Coronary artery (tissue), 2 donors: ENCODE results near the gene SOCS3.

Experiments used
- DNase-seq: peaks from one replicate; pipeline ENCODE4 v3.0.0-alpha.2; 2017; ENCODE audit warnings: low spot score
- H3K27ac ChIP-seq, 2 donors: fragments of 200-600 bp; sonication (generic); one replicate each; pipeline ENCODE4 v1.5.1; 2016 to 2019
- H3K4me3 ChIP-seq: fragments of 200-600 bp; sonication (generic); 2 replicates; pipeline ENCODE4 v1.5.1; 2016; ENCODE audit warnings: mild to moderate bottlenecking, moderate library complexity
- TF ChIP-seq, protein P1 (sequence below): fragments of 200-600 bp; sonication (generic); IDR thresholded peaks from one replicate; pipeline ENCODE4 v1.5.1; 2019; ENCODE audit warnings: antibody characterized with exemption

SOCS3 gene

DNA sequence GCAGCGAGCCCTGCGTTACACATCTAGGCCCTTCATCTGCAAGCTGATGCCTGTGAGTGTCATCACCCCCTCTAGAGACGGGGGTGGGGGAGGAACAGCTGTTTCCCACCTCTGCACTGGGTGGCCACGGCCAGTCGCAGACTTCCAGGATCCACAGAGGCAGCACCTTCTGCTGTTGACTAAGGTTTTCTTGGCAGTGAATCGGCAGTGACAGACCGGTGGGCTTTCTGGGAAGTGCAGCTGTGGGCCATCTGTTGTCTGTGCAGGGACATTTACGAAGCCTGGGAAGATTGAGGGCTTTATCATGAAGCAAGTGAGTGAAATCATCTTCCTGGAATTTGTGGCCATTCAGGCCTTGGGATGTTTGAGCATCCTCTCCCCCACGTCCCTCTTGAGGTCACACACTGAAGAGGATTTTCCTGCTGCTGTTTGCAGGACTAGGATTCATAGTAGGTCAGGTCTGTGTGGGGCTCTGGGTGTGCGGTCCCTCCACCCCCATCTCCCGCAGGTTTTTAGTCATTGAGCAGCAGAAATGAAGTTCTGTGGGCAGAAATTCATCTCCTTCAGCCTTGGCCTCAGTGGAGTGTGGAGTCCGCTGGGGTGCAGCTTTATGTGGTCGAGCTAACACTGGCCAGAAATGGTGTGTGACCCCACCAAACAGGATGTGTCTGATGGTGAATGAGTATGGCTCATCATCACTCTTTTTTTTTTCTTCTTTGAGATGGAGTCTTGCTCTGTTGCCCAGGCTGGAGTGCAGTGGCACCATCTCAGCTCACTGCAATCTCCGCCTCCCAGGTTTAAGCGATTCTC is 30.6 kb upstream of the SOCS3 start:
- DNase-seq = no peak
- no peak overlapping the region for H3K4me3 ChIP-seq
- TF ChIP-seq, protein P1, sequence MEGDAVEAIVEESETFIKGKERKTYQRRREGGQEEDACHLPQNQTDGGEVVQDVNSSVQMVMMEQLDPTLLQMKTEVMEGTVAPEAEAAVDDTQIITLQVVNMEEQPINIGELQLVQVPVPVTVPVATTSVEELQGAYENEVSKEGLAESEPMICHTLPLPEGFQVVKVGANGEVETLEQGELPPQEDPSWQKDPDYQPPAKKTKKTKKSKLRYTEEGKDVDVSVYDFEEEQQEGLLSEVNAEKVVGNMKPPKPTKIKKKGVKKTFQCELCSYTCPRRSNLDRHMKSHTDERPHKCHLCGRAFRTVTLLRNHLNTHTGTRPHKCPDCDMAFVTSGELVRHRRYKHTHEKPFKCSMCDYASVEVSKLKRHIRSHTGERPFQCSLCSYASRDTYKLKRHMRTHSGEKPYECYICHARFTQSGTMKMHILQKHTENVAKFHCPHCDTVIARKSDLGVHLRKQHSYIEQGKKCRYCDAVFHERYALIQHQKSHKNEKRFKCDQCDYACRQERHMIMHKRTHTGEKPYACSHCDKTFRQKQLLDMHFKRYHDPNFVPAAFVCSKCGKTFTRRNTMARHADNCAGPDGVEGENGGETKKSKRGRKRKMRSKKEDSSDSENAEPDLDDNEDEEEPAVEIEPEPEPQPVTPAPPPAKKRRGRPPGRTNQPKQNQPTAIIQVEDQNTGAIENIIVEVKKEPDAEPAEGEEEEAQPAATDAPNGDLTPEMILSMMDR = no peak
- peak overlapping the region in 1 of 2 donors; percentile 31 for H3K27ac ChIP-seq

DNA sequence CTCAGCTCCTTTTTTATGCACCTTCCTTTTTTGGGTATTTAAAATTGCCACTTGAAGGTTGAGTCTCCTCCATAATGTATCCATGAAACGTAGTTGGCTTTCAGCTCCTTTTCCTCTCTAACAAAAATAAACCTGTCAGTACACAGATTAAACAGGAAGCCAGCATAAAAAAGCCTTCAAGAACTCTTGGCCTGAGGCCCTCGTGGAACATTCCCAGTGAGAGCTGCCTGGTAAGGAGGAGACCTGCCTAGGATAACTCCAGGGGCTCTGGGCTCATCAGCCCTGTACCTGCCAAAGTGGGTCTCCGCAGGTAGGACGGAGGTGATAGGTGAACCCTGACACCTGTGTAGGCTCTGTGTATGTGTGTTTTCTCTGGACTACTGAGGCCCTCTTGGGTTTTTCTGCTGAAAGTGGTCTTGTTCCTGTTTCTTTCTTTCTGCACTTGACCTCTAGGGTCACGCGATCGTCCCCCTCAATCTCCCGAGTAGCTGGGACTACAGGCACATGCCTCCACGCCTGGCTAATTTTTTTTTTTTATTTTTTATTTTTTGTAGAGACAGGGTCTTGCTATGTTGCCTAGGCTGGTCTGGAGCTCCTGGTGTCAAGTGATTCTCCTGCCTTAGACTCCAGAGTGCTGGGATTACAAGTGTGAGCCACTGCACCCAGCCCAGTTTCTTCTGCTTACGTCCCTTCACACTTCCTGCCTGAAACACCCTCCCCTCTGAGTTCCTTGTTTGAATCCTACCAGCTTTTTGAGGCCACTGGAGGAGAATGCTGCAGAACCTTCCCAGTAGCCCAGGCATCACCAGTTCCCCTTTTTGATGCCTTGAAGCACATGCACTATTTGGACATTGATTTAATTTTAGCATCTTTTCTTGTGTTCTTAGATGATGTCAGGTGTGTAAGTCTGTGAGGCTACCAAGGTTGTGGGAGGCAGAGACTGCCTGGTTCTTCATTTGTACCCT is 28.4 kb upstream of the SOCS3 start:
- TF ChIP-seq, protein P1 = no peak
- H3K4me3 ChIP-seq = no peak overlapping the region
- H3K27ac ChIP-seq = peak overlapping the region; percentile 6 to 70
- no peak for DNase-seq

DNA sequence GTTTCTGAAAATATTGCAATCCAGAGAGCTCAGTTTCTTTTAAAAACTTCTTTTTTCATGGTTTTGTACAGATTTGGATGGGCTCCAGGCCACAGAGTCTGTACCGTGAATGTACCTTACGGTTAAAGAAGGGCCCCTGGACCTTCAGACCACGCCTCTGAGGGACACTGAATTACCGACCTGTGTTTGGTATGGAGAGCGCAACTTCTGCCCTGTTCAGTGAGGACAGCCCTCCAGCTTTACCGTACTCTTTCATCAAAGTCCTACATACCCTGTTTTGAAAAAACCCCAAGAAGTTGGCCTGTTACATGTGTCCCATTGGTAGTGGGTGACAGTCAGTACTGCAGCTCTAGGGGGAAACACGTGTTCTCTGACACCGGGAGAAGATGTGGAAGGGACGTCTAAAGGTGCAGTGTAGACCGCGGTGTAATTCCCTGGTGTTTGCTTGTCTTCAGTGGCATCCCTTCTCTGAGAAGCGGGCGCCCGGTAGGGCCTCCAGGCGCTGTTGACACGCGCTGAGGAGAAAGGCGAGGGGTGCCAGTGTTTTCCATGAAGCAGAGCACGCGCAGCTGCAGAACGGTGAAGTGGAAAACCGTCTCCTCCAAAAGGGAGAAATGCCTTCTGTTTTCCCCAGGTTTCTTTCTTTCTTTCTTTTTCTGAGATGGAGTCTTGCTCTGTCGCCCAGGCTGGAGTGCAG is 24.8 kb upstream of the SOCS3 start:
- H3K4me3 ChIP-seq = no peak overlapping the region
- peak overlapping the region; percentile 69 to 83 for H3K27ac ChIP-seq
- TF ChIP-seq, protein P1 = no peak
- no peak for DNase-seq

DNA sequence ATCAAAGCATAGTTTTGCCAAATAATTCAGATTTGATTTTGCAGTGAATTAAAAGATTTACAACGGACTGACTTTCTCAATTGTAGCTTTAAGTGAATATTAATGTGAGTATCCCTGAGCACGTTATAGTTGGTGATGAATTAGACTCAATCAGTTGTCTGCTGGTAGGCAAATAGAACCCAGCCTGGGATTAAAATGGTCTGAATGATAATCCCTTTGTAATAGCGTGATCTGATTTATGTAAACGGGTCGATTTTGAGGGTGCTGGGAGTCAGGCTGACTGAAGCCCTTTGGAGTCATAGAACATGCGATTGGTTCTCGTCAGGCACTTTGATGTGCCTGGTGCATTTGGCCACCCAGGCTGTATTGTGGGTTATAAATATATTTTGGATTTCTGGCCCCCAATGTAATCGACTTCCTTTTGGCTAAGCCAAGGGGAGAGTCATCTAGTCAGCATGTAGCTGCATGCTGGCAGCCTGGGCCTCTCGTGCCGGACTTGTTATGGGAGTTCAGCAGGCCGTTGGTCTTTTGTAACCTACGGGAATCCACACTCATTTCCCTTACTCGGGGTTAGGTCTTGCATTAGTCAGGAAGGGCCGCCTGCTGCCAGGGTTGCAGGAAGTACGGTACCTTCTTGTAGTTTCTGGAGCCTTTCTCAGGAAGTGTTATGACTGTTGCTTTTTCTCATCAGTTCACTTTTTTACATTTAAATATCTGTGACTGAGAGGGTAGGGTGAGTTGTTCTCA is 24.0 kb upstream of the SOCS3 start:
- peak; percentile 89 for DNase-seq
- peak overlapping the region; percentile 31 for H3K4me3 ChIP-seq
- TF ChIP-seq, protein P1 = no peak

DNA sequence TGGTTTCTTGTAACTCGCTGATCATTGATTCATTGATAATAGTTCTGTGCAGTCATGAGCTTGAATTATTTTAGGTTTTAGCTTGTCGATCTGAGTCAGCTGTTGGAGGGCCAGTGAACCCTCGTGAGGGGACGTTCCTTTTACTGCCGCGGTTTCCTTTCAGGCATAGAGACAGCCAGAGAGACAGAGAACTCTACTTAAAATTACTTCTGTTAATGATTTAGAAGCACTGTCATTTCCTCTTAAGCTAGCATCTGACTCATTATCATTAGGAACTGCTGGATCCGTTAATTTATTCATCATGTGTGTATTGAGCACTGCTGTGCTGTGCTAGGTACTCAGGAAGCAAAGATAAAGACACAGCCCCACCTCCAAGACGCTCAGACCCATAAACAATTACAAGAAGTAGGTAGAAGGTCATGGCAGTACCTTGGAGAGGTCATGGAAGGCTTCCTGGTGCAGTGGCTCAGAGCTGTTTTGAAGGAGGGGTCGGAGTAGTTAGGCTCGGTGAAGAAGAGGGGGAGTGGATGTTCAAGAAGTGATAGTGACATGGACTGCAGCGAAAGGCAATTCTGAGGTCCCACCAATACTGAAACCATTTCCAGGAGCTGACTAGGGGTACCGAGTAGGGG is 21.8 kb upstream of the SOCS3 start:
- Histone ChIP-seq H3K27ac (peak overlapping the region; percentile 46 to 58), H3K4me3 (no peak overlapping the region)
- TF ChIP-seq, protein P1 = no peak
- no peak for DNase-seq

More for the DNA sequence above, 24.0 kb upstream of the SOCS3 start:
- H3K27ac ChIP-seq = peak overlapping the region; percentile 69 to 91

DNA sequence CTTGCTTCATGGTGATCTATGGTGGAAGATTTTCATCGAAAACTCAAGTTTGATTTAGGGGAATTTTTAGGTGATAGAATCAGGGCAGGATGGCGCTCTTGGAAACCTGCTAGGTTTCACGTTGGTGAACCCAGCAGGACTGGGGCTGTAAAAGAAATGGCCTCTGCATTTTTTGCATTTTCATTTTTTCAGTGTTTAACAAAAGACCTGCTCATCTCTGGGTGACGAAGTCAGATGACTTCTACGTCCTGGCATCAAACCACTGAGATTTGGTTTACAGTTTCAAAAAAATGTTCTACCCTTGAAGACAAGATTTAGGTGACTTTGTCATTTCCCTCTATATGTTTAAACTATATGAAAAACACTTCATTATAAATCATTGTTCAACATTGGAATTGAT is 20.5 kb upstream of the SOCS3 start:
- Histone ChIP-seq H3K4me3 (no peak overlapping the region), H3K27ac (no peak overlapping the region)
- DNase-seq = no peak
- TF ChIP-seq, protein P1 = no peak
